GM12878 (cell line): ENCODE data around the gene LTN1. TPM values are rescaled to one million over a fixed set of nuclear protein-coding genes. Genes with fewer than 3 reads are reported as not detected.

ENCODE experiments used
- ATAC-seq: fragments of 200-7000 bp; cut with Tn5 transposase; 3 replicates; pipeline ENCODE4 v1.9.1; 2020; ENCODE audit warnings: mild to moderate bottlenecking, moderate library complexity
- BruUV-seq: library from RNA; stranded (reverse); fragments of 400-500 nt; replicated peaks from 2 replicates; lab custom pipeline; 2021; lab: Mats Ljungman, UMichigan
- CTCF ChIA-PET: fragments of 300-600 bp; sonication (Branson Sonifier 250); formaldehyde crosslinking; extraction: SDS; loops from one replicate; lab custom pipeline; 2021; ENCODE audit warnings: inconsistent platforms; lab: Yijun Ruan, JAX
- POLR2A ChIA-PET: fragments of 350-600 bp; formaldehyde crosslinking; extraction: SDS; loops from one replicate; lab custom pipeline; 2021; ENCODE audit warnings: inconsistent platforms; lab: Charles Lee
- RAD21 ChIA-PET: fragments of 300-600 bp; sonication (Branson Sonifier 250); formaldehyde crosslinking; loops from one replicate; lab custom pipeline; 2023; ENCODE audit warnings: antibody characterized with exemption; ENCODE audit not compliant: unreplicated experiment; lab: Charles Lee
- SMC1A ChIA-PET: fragments of 300-600 bp; sonication (Branson Sonifier 250); formaldehyde crosslinking; loops from one replicate; lab custom pipeline; 2023; ENCODE audit not compliant: unreplicated experiment, uncharacterized antibody; lab: Charles Lee
- DNase-seq: peaks from one replicate; pipeline ENCODE4 v3.0.0-alpha.2; 2011; ENCODE audit warnings: low read depth, low spot score
- FAIRE-seq: peaks from 3 replicates; lab custom pipeline; 2011; peaks lifted over from hg19 to GRCh38; lab: Jason Lieb, UNC
- H2AFZ ChIP-seq: 2 replicates; pipeline ENCODE4 v1.6.0; 2011; ENCODE audit warnings: low read depth, low read length, control low read depth; ENCODE audit not compliant: control insufficient read depth
- H3K27ac ChIP-seq: 2 replicates; pipeline ENCODE4 v1.5.1; 2011; ENCODE audit warnings: control low read depth; ENCODE audit not compliant: control insufficient read depth, insufficient read depth
- H3K27me3 ChIP-seq, 2 experiments: replicated peaks in 1 of 2; 2 replicates each; pipeline versions ENCODE4 v1.6.0 to v1.6.1; 2011; ENCODE audit warnings: low read length in 1 of 2; ENCODE audit not compliant: control insufficient read depth in 2 of 2, insufficient read depth in 2 of 2
- H3K36me3 ChIP-seq, 2 experiments: 2 replicates each; pipeline ENCODE4 v1.5.1; 2011; ENCODE audit warnings: low read length in 1 of 2; ENCODE audit not compliant: control insufficient read depth in 2 of 2, insufficient read depth in 2 of 2
- H3K4me1 ChIP-seq: 2 replicates; pipeline ENCODE4 v1.6.1; 2011; ENCODE audit warnings: mild to moderate bottlenecking, low read length, moderate library complexity, mixed read lengths; ENCODE audit not compliant: control insufficient read depth, insufficient read depth
- H3K4me2 ChIP-seq: 2 replicates; pipeline ENCODE4 v1.6.0; 2011; ENCODE audit warnings: control low read depth; ENCODE audit not compliant: control insufficient read depth, insufficient read depth
- H3K4me3 ChIP-seq: fragments of 200-600 bp; sonication (generic); 2 replicates; pipeline ENCODE4 v1.5.1; 2016
- H3K79me2 ChIP-seq: 2 replicates; pipeline ENCODE4 v1.6.0; 2011; ENCODE audit warnings: low read length; ENCODE audit not compliant: control insufficient read depth, insufficient read depth
- H3K9ac ChIP-seq: 2 replicates; pipeline ENCODE4 v1.8.0; 2011; ENCODE audit warnings: low read length, control low read depth, mixed read lengths; ENCODE audit not compliant: control insufficient read depth, insufficient read depth
- H3K9me3 ChIP-seq: replicated peaks from 3 replicates; pipeline ENCODE4 v1.5.1; 2011; ENCODE audit warnings: mild to moderate bottlenecking, low read length; ENCODE audit not compliant: control insufficient read depth, insufficient read depth
- H4K20me1 ChIP-seq: 2 replicates; pipeline ENCODE4 v1.6.0; 2011; ENCODE audit not compliant: control insufficient read depth, insufficient read depth
- CBFB ChIP-seq: IDR thresholded peaks from 2 replicates; pipeline ENCODE4 v1.6.1; 2016; ENCODE audit warnings: antibody characterized with exemption, low read depth
- GATAD2B ChIP-seq: fragments of 450-650 bp; conservative IDR thresholded peaks from 2 replicates; pipeline ENCODE4 v1.6.1; 2017; ENCODE audit warnings: low read depth, mild to moderate bottlenecking, moderate library complexity
- IRF3 ChIP-seq: fragments of 450-650 bp; IDR thresholded peaks from 2 replicates; pipeline ENCODE4 v1.6.1; 2014; ENCODE audit warnings: mild to moderate bottlenecking
- JUND ChIP-seq: IDR thresholded peaks from 2 replicates; pipeline ENCODE4 v1.6.1; 2012; ENCODE audit warnings: low read depth, mild to moderate bottlenecking, low read length, improper control_type of control experiment, moderate library complexity
- MYB ChIP-seq: fragments of 150-350 bp; IDR thresholded peaks from 2 replicates; pipeline ENCODE4 v1.6.1; 2014; ENCODE audit warnings: mild to moderate bottlenecking, low read depth, low read length, borderline replicate concordance
- NR2C1 ChIP-seq: fragments of 450-650 bp; IDR thresholded peaks from 2 replicates; pipeline ENCODE4 v1.6.1; 2017; ENCODE audit warnings: antibody characterized with exemption, mild to moderate bottlenecking, moderate library complexity
- PAX5 ChIP-seq: IDR thresholded peaks from 2 replicates; pipeline ENCODE4 v1.6.1; 2011; ENCODE audit warnings: low read depth, low read length, borderline replicate concordance
- PBX3 ChIP-seq: IDR thresholded peaks from 2 replicates; pipeline ENCODE4 v1.6.1; 2011; ENCODE audit warnings: mild to moderate bottlenecking, low read depth, low read length, moderate library complexity; ENCODE audit not compliant: insufficient replicate concordance
- RUNX3 ChIP-seq: IDR thresholded peaks from 2 replicates; pipeline ENCODE4 v1.6.1; 2012; ENCODE audit warnings: low read length, inconsistent platforms
- SMAD5 ChIP-seq: IDR thresholded peaks from 2 replicates; pipeline ENCODE4 v1.6.1; 2016; ENCODE audit warnings: antibody characterized with exemption, low read depth
- SREBF2 ChIP-seq: IDR thresholded peaks from 2 replicates; pipeline ENCODE4 v1.6.1; 2012; ENCODE audit warnings: mild to moderate bottlenecking, low read length
- ZSCAN29 ChIP-seq: fragments of 450-650 bp; IDR thresholded peaks from 2 replicates; pipeline ENCODE4 v1.6.1; 2017; ENCODE audit warnings: mild to moderate bottlenecking, moderate library complexity
- WGBS: methylation state at CpG from one replicate; pipeline ENCODE4 v1.1.6; 2016; ENCODE audit warnings: low lambda C conversion rate; ENCODE audit not compliant: insufficient replicate concordance, insufficient coverage; ENCODE audit errors: missing lambda C conversion rate; 5-methylcytosine and 5-hydroxymethylcytosine counted together
- in situ Hi-C: fragments of 300-500 bp; cut with MboI; formaldehyde crosslinking; loops from 9 replicates; pipeline ENCODE4 v1.14.3; 2018; ENCODE audit warnings: mixed read lengths
- intact Hi-C: fragments of 100-400 bp; cut with micrococcal nuclease; formaldehyde crosslinking; loops from one replicate; pipeline ENCODE4 v1.14.2; 2022; ENCODE audit not compliant: unreplicated experiment
- polyA plus RNA-seq, 11 experiments: library from polyadenylated mRNA; depleted of rRNA in 4 of 11; unstranded in 6 of 11; stranded (reverse) in 5 of 11; fragments of >200 nt; fragmentation: Nextera tagmentation in 4 of 11; fragmentation: Illumina TruSeq in 1 of 11; extraction: Ambion mirVana in 4 of 11; extraction: Trizol in 1 of 11; gene quantifications; 1 replicate in 1 of 11; 2 replicates in 10 of 11; pipeline versions ENCODE4 v1.2.1 to v1.2.3, GENCODE V29; 2011 to 2016; ENCODE audit warnings: inconsistent platforms in 2 of 11, missing spikeins in 2 of 11, low read depth in 1 of 11
- total RNA-seq, 4 experiments: library from RNA; depleted of rRNA in 3 of 4; stranded (reverse); fragments of >200 nt in 3 of 4; fragmentation: Illumina TruSeq in 1 of 4; extraction: Trizol in 1 of 4; gene quantifications; 2 replicates each; pipeline versions ENCODE4 v1.2.1 to v1.2.3, GENCODE V29; 2013 to 2021

Gene LTN1
- total and polyA plus RNA-seq, 10 of the 15 experiments (the other 5 are each of a cell fraction or from before 2014, with no cell fraction given): 3.5 to 17.3 (median 12.3) TPM

DNA sequence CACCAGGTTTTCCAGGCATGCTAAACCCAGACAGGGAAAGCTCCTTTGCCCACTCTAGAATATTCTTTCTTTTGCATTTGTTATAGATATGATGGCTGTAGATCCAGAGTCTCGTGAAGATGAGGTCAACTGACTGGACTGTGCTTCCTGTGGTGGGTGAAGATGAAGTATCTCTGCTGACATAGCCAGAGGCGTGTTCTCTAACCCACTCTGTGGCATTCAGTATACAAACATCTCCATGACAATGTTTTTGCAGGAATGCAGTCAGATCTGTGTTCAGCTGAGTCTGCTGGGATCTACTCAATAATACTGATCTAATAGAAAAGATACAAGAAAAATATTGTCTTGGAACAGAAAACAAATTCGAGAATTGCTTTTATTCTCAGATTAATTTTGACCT is 15.1 kb upstream of the LTN1 start:
- intact Hi-C loops (no loop called here), in situ Hi-C loops (no loop called here)
- H2AFZ ChIP-seq: no peak overlapping the region
- RAD21 ChIA-PET: interaction anchor here (2.2 kb wide), 1 partner anchor 11 kb away, joined by 5 read pairs; the partner anchor contains the start of gene RWDD2B
- H3K27me3 ChIP-seq: no peaks in the 10 kb centered on the region
- no TSS peak for BruUV-seq
- FAIRE-seq (no peak), DNase-seq (no peak), ATAC-seq (no peak)
- H3K79me2 ChIP-seq: peaks cover 6% of the 10 kb centered on the region
- no peak overlapping the region for H3K4me2 ChIP-seq
- POLR2A ChIA-PET: interaction anchor here (1.3 kb wide), 1 partner anchor 11 kb away, joined by 4 read pairs; no protein-coding TSS in a partner anchor
- no peaks in the 10 kb centered on the region for H3K4me1 ChIP-seq
- CTCF ChIA-PET: no interaction called here
- TF ChIP-seq GATAD2B (no peak), PBX3 (no peak), ZSCAN29 (no peak), RUNX3 (no peak)
- no peak overlapping the region for H3K27ac ChIP-seq
- H3K9me3 ChIP-seq: no peaks in the 10 kb centered on the region
- peaks cover 0 to 9% of the 10 kb centered on the region in 2 experiments; a peak in 1 of 4 replicates for H3K36me3 ChIP-seq
- 88% methylated on average over 3 of the region's 3 CpGs for WGBS
- no peaks in the 10 kb centered on the region for H4K20me1 ChIP-seq
- SMC1A ChIA-PET: interaction anchor here (1.4 to 2.7 kb wide), 2 partner anchors 10 to 15 kb away, joined by 3 to 14 read pairs; no protein-coding TSS in a partner anchor
- H3K9ac ChIP-seq: no peak overlapping the region
- H3K4me3 ChIP-seq: no peak overlapping the region

DNA sequence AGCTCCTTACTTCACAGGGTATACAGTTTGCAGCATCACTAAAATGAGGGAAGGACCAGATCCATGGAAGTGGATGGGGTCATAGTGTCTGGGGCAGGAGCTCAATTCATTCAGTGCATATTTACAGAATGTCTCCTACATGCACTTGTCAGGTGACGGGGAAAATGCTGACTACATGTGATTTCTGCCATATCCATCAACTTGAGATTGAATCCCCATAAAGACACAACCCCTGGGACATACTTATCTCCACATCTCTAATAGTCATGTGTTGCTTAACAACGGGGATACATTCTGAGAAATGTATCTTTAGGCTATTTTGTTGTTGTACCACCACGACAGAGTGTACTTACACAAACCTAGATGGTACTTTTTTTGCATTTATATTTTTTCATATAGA is 14.5 kb upstream of the LTN1 start:
- intact Hi-C loops: no loop called here
- Histone ChIP-seq H3K4me3 (no peak overlapping the region), H3K9me3 (no peaks in the 10 kb centered on the region), H3K79me2 (peaks cover 8% of the 10 kb centered on the region), H3K27me3 (no peaks in the 10 kb centered on the region), H3K4me2 (no peak overlapping the region), H3K9ac (no peak overlapping the region), H3K27ac (no peak overlapping the region), H3K4me1 (peaks cover 3% of the 10 kb centered on the region), H4K20me1 (no peaks in the 10 kb centered on the region), H3K36me3 (peaks cover 0 to 9% of the 10 kb centered on the region in 2 experiments; a peak in 1 of 4 replicates), H2AFZ (no peak overlapping the region)
- in situ Hi-C loops: no loop called here
- DNase-seq (no peak), FAIRE-seq (no peak), ATAC-seq (no peak)
- SMC1A ChIA-PET: interaction anchor here (2.7 kb wide), 1 partner anchor 11 kb away, joined by 14 read pairs; no protein-coding TSS in a partner anchor
- TF ChIP-seq MYB: no peak
- no peak for TF ChIP-seq SREBF2
- no peak for TF ChIP-seq NR2C1
- TF ChIP-seq IRF3: no peak
- no peak for TF ChIP-seq SMAD5
- TF ChIP-seq CBFB: no peak
- TF ChIP-seq JUND: no peak
- TF ChIP-seq PAX5: no peak
- RAD21 ChIA-PET: interaction anchor here (1.7 kb wide), 1 partner anchor 12 kb away, joined by 4 read pairs; the partner anchor contains the start of gene RWDD2B
- BruUV-seq: no TSS peak
- WGBS: 66% methylated on average over 3 of the region's 3 CpGs
- POLR2A ChIA-PET: no interaction called here
- CTCF ChIA-PET: no interaction called here
